CD4-positive, alpha-beta memory T cell (primary cell): ENCODE data around the gene RABL6. TPM values are rescaled to one million over a fixed set of nuclear protein-coding genes. Genes with fewer than 3 reads are reported as not detected.

Experiments used
- CTCF ChIA-PET: fragments of 350-600 bp; sonication (Branson Sonifier 250); formaldehyde crosslinking; loops from one replicate; lab custom pipeline; 2021; ENCODE audit warnings: inconsistent platforms; ENCODE audit not compliant: partially characterized antibody; lab: Charles Lee
- POLR2A ChIA-PET: fragments of 350-600 bp; sonication (Branson Sonifier 250); formaldehyde crosslinking; loops from one replicate; lab custom pipeline; 2021; ENCODE audit not compliant: partially characterized antibody; lab: Charles Lee
- DNase-seq, 5 donors: peaks; one replicate each; pipeline versions ENCODE4 v3.0.0 to v3.0.0-alpha.2; 2020 to 2022; ENCODE audit warnings: mixed read lengths in 1 of 5
- H3K27ac ChIP-seq: one replicate; pipeline ENCODE4 v1.7.0; 2013; ENCODE audit warnings: low read depth, low read length
- H3K27me3 ChIP-seq: 2 replicates; pipeline ENCODE4 v1.7.0; 2013; ENCODE audit warnings: mild to moderate bottlenecking, low read length, moderate library complexity; ENCODE audit not compliant: insufficient read depth
- H3K36me3 ChIP-seq: 2 replicates; pipeline ENCODE4 v1.7.0; 2013; ENCODE audit warnings: mild to moderate bottlenecking, low read length, moderate library complexity; ENCODE audit not compliant: insufficient read depth
- H3K4me1 ChIP-seq: 2 replicates; pipeline ENCODE4 v1.7.0; 2013; ENCODE audit warnings: mild to moderate bottlenecking, low read length, moderate library complexity; ENCODE audit not compliant: insufficient read depth
- H3K4me3 ChIP-seq, 2 donors: one replicate each; pipeline ENCODE4 v1.7.0; 2013; ENCODE audit warnings: low read length in 2 of 2, mild to moderate bottlenecking in 1 of 2
- H3K9me3 ChIP-seq, 2 donors: one replicate each; pipeline ENCODE4 v1.7.0; 2013; ENCODE audit warnings: low read length in 2 of 2, control low read depth in 1 of 2; ENCODE audit not compliant: control insufficient read depth in 1 of 2
- H3K27ac Mint-ChIP-seq, 7 donors: one replicate each; pipeline ENCODE4 v1.8.0; 2020 to 2021; ENCODE audit warnings: mixed read lengths in 7 of 7, mild to moderate bottlenecking in 6 of 7, inconsistent platforms in 3 of 7, moderate library complexity in 3 of 7
- H3K27me3 Mint-ChIP-seq, 2 donors: one replicate each; pipeline ENCODE4 v1.8.0; 2020 to 2021; ENCODE audit warnings: mixed read lengths in 2 of 2
- H3K36me3 Mint-ChIP-seq, 2 donors: one replicate each; pipeline ENCODE4 v1.8.0; 2020 to 2021; ENCODE audit warnings: mixed read lengths in 2 of 2, inconsistent platforms in 1 of 2, mild to moderate bottlenecking in 1 of 2
- H3K4me1 Mint-ChIP-seq, 4 donors: one replicate each; pipeline ENCODE4 v1.8.0; 2020 to 2021; ENCODE audit warnings: mixed read lengths in 4 of 4, mild to moderate bottlenecking in 1 of 4
- H3K4me3 Mint-ChIP-seq, 8 donors: one replicate each; pipeline ENCODE4 v1.8.0; 2020 to 2021; ENCODE audit warnings: mixed read lengths in 8 of 8, mild to moderate bottlenecking in 7 of 8, moderate library complexity in 6 of 8, inconsistent platforms in 3 of 8
- H3K9me3 Mint-ChIP-seq, 8 donors: one replicate each; pipeline ENCODE4 v1.8.0; 2020 to 2021; ENCODE audit warnings: mixed read lengths in 8 of 8, mild to moderate bottlenecking in 5 of 8, inconsistent platforms in 3 of 8, moderate library complexity in 1 of 8
- intact Hi-C: fragments of 100-400 bp; cut with micrococcal nuclease; formaldehyde crosslinking; loops from one replicate; pipeline ENCODE4 v1.15.1; 2023
- polyA plus RNA-seq, 2 donors: library from polyadenylated mRNA; unstranded; fragments of 300-500 nt; fragmentation: Illumina TruSeq; gene quantifications; one replicate each; pipeline ENCODE4 v1.2.3, GENCODE V29; 2021
- total RNA-seq, 2 experiments: library from RNA; stranded (reverse); gene quantifications; one replicate each; pipeline ENCODE4 v1.2.3, GENCODE V29; 2021

RABL6 gene
- total and polyA plus RNA-seq, 4 experiments from 2014 or later, result 5.1 to 70.9 (median 41.6) TPM

DNA sequence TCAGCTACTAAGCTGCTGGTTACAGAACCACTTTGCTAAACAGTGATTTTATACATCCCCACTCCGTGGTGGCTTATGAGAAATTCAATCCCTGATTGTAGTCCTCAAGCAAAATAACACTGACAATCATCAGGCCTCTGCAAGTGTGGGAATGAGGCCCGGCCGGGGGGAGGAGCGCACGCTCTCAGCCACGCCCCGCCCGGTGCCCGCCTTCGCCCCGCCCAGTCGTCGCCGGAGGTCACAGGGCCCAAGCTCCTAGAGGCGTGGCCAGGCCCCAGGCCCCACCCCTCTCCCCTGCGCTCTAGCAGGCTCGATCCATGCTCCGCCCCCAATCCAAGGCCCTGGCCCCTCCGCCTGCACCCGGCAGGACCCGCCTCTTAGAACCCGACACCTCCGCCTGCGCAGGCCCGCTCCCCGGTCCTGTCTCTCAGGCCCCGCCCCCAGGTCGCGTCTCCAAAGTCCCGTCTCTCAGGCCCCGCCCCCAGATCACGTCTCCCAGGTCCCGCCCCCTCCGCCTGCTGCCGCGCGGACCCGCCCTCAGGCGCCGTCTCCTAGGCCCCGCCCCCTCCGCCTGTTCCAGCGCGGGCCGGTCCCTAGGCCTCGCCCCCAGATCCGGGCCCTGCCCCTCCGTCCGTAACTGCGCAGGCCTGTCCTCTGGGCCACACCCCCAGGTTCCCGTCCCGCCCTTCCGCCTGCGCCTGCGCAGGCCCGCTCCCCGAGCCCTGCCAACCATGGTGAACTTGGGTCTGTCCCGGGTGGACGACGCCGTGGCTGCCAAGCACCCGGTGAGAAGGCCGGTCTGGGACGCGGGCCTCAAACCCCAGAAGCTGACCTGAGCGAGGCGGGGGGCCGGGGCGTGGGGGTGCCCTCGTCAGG is 16.9 kb upstream of the RABL6 start, which contains the start of gene TMEM141:
Gene TMEM141 (plus strand): TSS at position 705 of the 876 bp plus-strand sequence. CDS start 27 bp downstream, at position 732.
- Histone ChIP-seq H3K9me3 (no peaks in the 10 kb centered on the region), H3K27me3 (no peaks in the 10 kb centered on the region), H3K4me3 (peak within 1 kb of the TSS; percentile 61 to 86), H3K36me3 (peaks cover 14% of the 10 kb centered on the region), H3K4me1 (peaks cover 28% of the 10 kb centered on the region), H3K27ac (peak within 1 kb of the TSS; percentile 93)
- no peaks in the 10 kb centered on the region for H3K9me3 Mint-ChIP-seq
- intact Hi-C loops, result loop anchor here (1.0 to 5.0 kb wide), 11 partner anchors 9 to 800 kb away; partner anchors contain the start of genes FBXW5, PAXX, PHPT1 and RABL6
- H3K27ac Mint-ChIP-seq, result peak within 1 kb of the TSS; percentile 91 to 98 (median 95)
- H3K4me3 Mint-ChIP-seq, result peak within 1 kb of the TSS; percentile 81 to 88 (median 85)
- peaks cover 0 to 4% of the 10 kb centered on the region in 2 donors for H3K36me3 Mint-ChIP-seq
- no peaks in the 10 kb centered on the region for H3K27me3 Mint-ChIP-seq
- ChIA-PET CTCF (interaction anchor here (1.0 to 6.8 kb wide), 3 partner anchors 239 to 244 kb away, joined by 3 to 64 read pairs (median 3); no protein-coding TSS in a partner anchor), POLR2A (interaction anchor here (0.6 to 4.4 kb wide), 19 partner anchors 9 to 450 kb away, joined by 3 to 38 read pairs (median 4); partner anchors contain the start of genes FBXW5, RABL6, RNF208 and TUBB4B)
- DNase-seq, result peak; percentile 99 to 100 (median 99)
- H3K4me1 Mint-ChIP-seq, result peaks cover 8 to 42% (median 24%) of the 10 kb centered on the region in 4 donors

DNA sequence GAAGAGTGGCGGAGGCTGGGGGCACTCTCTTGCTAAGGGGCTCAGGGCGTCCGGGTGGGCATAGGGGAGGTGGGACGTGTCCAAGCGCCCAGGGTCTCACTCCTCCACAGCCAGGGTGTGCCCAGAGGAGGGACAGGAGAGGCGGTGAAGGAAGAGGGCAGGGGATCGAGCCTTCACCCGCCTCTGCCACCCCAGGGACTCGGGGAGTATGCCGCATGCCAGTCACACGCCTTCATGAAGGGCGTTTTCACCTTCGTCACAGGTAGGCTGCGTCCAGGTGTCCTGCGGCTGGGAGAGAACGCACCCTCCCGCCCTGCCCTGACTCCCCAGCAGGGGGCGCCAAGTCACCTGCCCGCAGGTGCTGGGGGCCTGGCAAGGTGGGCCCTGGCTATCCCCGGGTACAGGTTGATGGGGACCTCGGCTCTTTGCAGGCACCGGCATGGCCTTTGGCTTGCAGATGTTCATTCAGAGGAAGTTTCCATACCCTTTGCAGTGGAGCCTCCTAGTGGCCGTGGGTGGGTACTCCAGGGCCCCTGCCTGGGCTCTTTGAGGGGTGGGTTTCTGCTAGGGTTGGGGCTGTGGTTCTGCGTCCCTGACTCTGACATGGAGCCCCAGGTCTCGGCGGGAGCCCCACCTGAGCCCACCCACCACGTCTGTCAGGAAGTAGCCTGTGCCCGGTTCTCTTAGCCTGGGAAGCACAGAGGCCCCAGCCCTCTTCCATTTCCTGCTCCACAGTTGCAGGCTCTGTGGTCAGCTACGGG is 16.1 kb upstream of the RABL6 start:
- H3K27me3 ChIP-seq, result no peaks in the 10 kb centered on the region
- intact Hi-C loops, result loop anchor here (1.0 to 5.0 kb wide), 10 partner anchors 9 to 799 kb away; partner anchors contain the start of genes PAXX, PHPT1, RABL6 and SEC16A
- Mint-ChIP-seq H3K4me1 (peaks cover 11 to 48% (median 28%) of the 10 kb centered on the region in 4 donors), H3K9me3 (no peaks in the 10 kb centered on the region), H3K4me3 (peak overlapping the region; percentile 81 to 88 (median 85)), H3K27ac (peak overlapping the region; percentile 91 to 98 (median 95)), H3K27me3 (peaks cover 0 to 1% of the 10 kb centered on the region in 2 donors), H3K36me3 (peaks cover 0 to 4% of the 10 kb centered on the region in 2 donors)
- ChIA-PET POLR2A (interaction anchor here (0.6 to 4.4 kb wide), 9 partner anchors 11 to 449 kb away, joined by 3 to 38 read pairs (median 6); partner anchors contain the start of genes RABL6, RNF208, TRAF2 and TUBB4B), CTCF (interaction anchor here (0.8 to 3.1 kb wide), 12 partner anchors 9 to 276 kb away, joined by 3 to 23 read pairs (median 4); partner anchors contain the start of gene AJM1)
- peak overlapping the region; percentile 61 to 86 for H3K4me3 ChIP-seq
- H3K27ac ChIP-seq, result peak overlapping the region; percentile 93
- peaks cover 14% of the 10 kb centered on the region for H3K36me3 ChIP-seq
- H3K4me1 ChIP-seq, result peaks cover 31% of the 10 kb centered on the region
- peak; percentile 73 to 85 (median 76) for DNase-seq
- H3K9me3 ChIP-seq, result no peaks in the 10 kb centered on the region

DNA sequence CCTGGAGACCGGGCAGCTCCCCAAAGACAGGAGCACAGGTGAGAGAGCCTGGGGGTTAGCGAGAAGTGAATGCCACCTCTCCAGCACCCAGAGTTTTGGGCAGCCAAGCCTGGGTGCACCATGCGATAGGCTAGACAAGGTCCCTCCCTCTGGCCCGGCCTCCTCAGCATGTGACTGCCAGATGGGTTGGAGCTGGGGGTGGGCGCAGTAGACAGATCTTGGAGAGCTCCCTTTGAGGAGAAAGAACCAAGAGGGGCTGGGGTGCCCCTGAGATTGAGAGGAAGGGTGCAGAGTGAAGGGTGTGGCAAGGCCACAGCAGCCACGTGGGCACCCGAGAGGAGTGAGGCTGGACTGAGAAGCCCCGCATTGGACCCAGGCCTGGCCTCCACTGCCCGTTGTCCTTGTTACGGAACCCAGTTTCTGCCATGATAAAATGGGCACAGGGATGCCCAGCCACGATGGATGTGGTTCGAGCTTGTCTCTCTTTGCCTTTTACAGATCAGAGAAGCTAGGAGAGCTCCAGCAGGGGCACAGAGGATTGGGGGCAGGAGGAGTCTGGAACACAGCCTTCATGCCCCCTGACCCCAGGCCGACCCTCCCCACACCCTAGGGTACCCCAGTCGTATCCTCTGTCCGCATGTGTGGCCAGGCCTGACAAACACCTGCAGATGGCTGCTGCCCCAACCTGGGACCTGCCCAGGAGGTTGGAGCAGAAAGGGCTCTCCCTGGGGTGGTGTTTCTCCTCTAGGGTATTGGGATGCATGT is 15.2 kb upstream of the RABL6 start:
- Histone ChIP-seq H3K9me3 (no peaks in the 10 kb centered on the region), H3K4me3 (peak overlapping the region in 1 of 2 donors; percentile 86), H3K4me1 (peaks cover 31% of the 10 kb centered on the region), H3K27ac (peak overlapping the region; percentile 93), H3K27me3 (no peaks in the 10 kb centered on the region), H3K36me3 (peaks cover 14% of the 10 kb centered on the region)
- CTCF ChIA-PET, result interaction anchor here (0.8 to 3.1 kb wide), 14 partner anchors 8 to 275 kb away, joined by 3 to 23 read pairs (median 5); partner anchors contain the start of genes AJM1 and NPDC1
- intact Hi-C loops, result loop anchor here (5.0 kb wide), 1 partner anchor 95 kb away; the partner anchor contains the start of gene TRAF2
- peaks cover 10 to 45% (median 29%) of the 10 kb centered on the region in 4 donors for H3K4me1 Mint-ChIP-seq
- peak overlapping the region in 7 of 8 donors; percentile 54 to 88 (median 85) for H3K4me3 Mint-ChIP-seq
- peaks cover 0 to 1% of the 10 kb centered on the region in 2 donors for H3K27me3 Mint-ChIP-seq
- H3K27ac Mint-ChIP-seq, result peak overlapping the region in 6 of 7 donors; percentile 42 to 98 (median 93)
- no peaks in the 10 kb centered on the region for H3K9me3 Mint-ChIP-seq
- H3K36me3 Mint-ChIP-seq, result peaks cover 0 to 4% of the 10 kb centered on the region in 2 donors
- POLR2A ChIA-PET, result interaction anchor here (0.6 to 4.4 kb wide), 4 partner anchors 14 to 448 kb away, joined by 3 to 38 read pairs (median 4); partner anchors contain the start of genes RABL6 and TRAF2
- DNase-seq, result no peak

DNA sequence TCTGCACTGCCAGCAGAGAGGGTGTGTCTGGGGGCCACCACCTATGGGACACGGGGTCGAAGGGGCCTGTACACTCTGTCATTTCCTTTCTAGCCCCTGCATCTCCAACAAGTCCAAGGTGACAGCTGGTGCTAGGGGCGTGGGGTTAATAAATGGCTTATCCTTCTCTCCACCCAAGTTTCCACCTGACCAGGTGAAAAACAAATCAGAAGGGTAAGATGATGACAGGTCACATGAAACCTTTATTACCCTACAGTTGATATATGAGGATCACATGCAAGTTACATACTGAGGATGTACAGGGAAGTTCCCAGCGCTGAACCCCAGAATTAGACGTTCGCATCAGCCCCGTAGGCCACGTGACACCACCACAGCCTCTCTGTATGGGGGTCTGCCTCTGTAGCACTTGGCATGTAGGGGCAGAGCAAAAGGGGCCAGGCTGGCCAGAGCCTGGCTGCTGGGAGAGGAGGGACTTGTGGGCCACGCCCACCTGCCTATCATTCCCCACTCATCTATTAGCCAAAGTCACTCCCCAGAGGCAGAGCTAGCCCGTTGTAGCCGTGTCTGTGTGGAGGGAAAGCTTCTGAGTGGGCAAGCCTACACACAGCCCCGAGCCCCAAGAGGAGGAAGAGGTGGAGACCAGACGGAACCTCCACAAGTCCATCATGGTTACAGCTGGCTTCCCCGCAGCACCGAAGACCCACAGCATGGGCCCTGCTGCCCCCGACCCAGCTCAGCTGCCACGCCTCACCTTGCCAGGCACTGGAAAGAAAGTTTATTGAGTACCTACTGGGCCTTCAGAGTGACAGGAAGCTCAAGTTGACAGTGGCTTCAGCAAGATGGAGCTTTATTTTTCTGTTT is 14.4 kb upstream of the RABL6 start:
- ChIA-PET CTCF (interaction anchor here (1.4 to 3.1 kb wide), 9 partner anchors 9 to 293 kb away, joined by 3 to 23 read pairs (median 8); partner anchors contain the start of genes AJM1, MAN1B1 and NPDC1), POLR2A (interaction anchor here (0.7 to 4.4 kb wide), 5 partner anchors 9 to 302 kb away, joined by 3 to 38 read pairs (median 3); partner anchors contain the start of genes AJM1 and RABL6)
- Mint-ChIP-seq H3K36me3 (peaks cover 0 to 4% of the 10 kb centered on the region in 2 donors), H3K4me1 (peaks cover 7 to 37% (median 23%) of the 10 kb centered on the region in 4 donors), H3K27ac (peak overlapping the region in 4 of 7 donors; percentile 35 to 52 (median 42)), H3K4me3 (peak overlapping the region in 2 of 8 donors; percentile 12 to 51), H3K9me3 (no peaks in the 10 kb centered on the region), H3K27me3 (peaks cover 0 to 1% of the 10 kb centered on the region in 2 donors)
- Histone ChIP-seq H3K9me3 (no peaks in the 10 kb centered on the region), H3K36me3 (peaks cover 14% of the 10 kb centered on the region), H3K27me3 (no peaks in the 10 kb centered on the region), H3K4me3 (no peak overlapping the region), H3K27ac (no peak overlapping the region), H3K4me1 (peaks cover 26% of the 10 kb centered on the region)
- DNase-seq, result no peak
- intact Hi-C loops, result loop anchor here (5.0 kb wide), 1 partner anchor 94 kb away; the partner anchor contains the start of gene TRAF2

DNA sequence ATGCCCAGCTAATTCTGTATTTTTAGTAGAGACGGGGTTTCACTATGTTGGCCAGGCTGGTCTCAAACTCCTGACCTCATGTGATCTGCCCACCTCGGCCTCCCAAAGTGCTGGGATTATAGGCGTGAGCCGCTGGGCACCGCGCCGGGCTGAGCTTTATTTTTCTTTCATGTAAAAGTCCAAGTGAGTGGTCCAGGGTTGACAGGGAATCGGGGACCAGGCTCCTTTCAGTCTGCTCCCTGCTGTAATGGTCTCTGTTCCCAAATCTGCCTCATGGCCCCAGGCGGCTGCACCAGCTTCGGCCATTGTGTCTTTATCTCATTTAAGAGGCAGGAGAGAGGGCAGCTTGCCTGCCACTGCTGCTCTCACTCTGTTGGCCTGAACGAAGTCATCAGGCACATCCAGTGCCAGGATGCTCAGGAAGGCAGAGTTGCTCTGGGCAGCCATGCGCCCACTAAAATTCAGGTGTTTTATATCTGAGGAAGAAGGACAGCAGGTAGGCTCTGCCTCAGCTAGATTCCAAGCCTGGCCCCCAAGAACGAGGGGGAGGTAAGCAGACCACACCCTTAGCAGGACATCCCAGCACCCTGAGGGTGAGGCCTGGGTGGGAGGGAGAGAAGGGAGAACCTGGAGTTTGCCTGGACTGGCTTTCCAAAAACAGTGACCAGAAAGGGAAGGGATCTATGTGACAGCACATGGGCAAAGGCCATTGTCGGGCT is 13.3 kb upstream of the RABL6 start:
- ChIA-PET CTCF (interaction anchor here (1.3 to 3.1 kb wide), 7 partner anchors 8 to 292 kb away, joined by 4 to 23 read pairs (median 8); partner anchors contain the start of genes MAN1B1 and NPDC1), POLR2A (interaction anchor here (0.8 to 4.4 kb wide), 5 partner anchors 12 to 301 kb away, joined by 3 to 38 read pairs (median 3); partner anchors contain the start of genes AJM1 and RABL6)
- Histone ChIP-seq H3K27ac (no peak overlapping the region), H3K4me3 (no peak overlapping the region), H3K27me3 (no peaks in the 10 kb centered on the region), H3K36me3 (peaks cover 14% of the 10 kb centered on the region), H3K9me3 (no peaks in the 10 kb centered on the region), H3K4me1 (peaks cover 33% of the 10 kb centered on the region)
- Mint-ChIP-seq H3K4me1 (peaks cover 7 to 36% (median 21%) of the 10 kb centered on the region in 4 donors), H3K36me3 (peaks cover 0 to 4% of the 10 kb centered on the region in 2 donors), H3K9me3 (no peaks in the 10 kb centered on the region), H3K4me3 (peak overlapping the region in 3 of 8 donors; percentile 6 to 23 (median 15)), H3K27ac (peak overlapping the region in 2 of 7 donors; percentile 18 to 25), H3K27me3 (peaks cover 0 to 1% of the 10 kb centered on the region in 2 donors)
- DNase-seq, result no peak
- intact Hi-C loops, result loop anchor here (5.0 kb wide), 1 partner anchor 93 kb away; the partner anchor contains the start of gene TRAF2
